GM12892 (cell line): ENCODE data around the gene PTPRZ1.

Experiments
- POLR2A ChIP-seq: IDR thresholded peaks from 2 replicates; pipeline ENCODE4 v1.6.1; 2011; ENCODE audit warnings: low read depth, low read length, control low read depth
- POLR2AphosphoS5 ChIP-seq: IDR thresholded peaks from 2 replicates; pipeline ENCODE4 v1.6.1; 2011; ENCODE audit warnings: low read depth, low read length, control low read depth
- TAF1 ChIP-seq: IDR thresholded peaks from 2 replicates; pipeline ENCODE4 v1.6.1; 2011; ENCODE audit warnings: low read depth, mild to moderate bottlenecking, control low read depth, low read length, borderline replicate concordance

DNA sequence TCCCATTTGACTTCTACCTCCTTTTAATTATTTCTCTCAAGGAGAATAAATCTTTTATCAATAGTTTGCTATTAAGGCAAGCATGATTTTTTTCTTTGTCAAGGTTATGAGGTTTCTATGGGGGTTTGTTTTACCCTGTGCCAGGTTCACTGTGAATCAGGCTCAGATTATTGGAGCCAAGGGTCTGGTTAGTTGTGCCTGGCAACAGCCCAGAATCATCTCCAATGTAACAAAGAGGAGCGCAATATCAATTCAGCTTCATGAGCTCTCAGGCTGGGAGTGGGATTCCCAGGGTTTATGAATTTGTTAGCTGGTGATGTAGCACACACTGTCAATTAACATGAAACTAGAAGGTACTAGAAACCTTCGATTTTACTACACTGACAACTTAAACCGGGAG is 197.9 kb downstream of the PTPRZ1 start:
- TF ChIP-seq POLR2AphosphoS5 (no peak), POLR2A (no peak), TAF1 (no peak)
